Ishikawa (cell line): ENCODE results near the gene ST14.

ENCODE experiments used
- CEBPB ChIP-seq: IDR thresholded peaks from 2 replicates; pipeline ENCODE4 v1.6.1; 2012
- CREB1 ChIP-seq: IDR thresholded peaks from 2 replicates; pipeline ENCODE4 v1.6.1; 2012; ENCODE audit warnings: low read depth
- EGR1 ChIP-seq: IDR thresholded peaks from 2 replicates; pipeline ENCODE4 v1.6.1; 2012
- EP300 ChIP-seq: IDR thresholded peaks from 2 replicates; pipeline ENCODE4 v1.6.1; 2012; ENCODE audit warnings: borderline replicate concordance
- FOXM1 ChIP-seq: IDR thresholded peaks from 2 replicates; pipeline ENCODE4 v1.6.1; 2012; ENCODE audit warnings: low read depth, borderline replicate concordance
- NFIC ChIP-seq: IDR thresholded peaks from 2 replicates; pipeline ENCODE4 v1.6.1; 2012
- RAD21 ChIP-seq: IDR thresholded peaks from 2 replicates; pipeline ENCODE4 v1.6.1; 2012; ENCODE audit warnings: low read depth
- TAF1 ChIP-seq: IDR thresholded peaks from 2 replicates; pipeline ENCODE4 v1.6.1; 2012; ENCODE audit warnings: low read depth, mild to moderate bottlenecking
- TCF12 ChIP-seq: IDR thresholded peaks from 2 replicates; pipeline ENCODE4 v1.6.1; 2012; ENCODE audit warnings: low read depth
- TEAD4 ChIP-seq: IDR thresholded peaks from 2 replicates; pipeline ENCODE4 v1.6.1; 2012
- YY1 ChIP-seq: IDR thresholded peaks from 2 replicates; pipeline ENCODE4 v1.6.1; 2012; ENCODE audit warnings: low read depth
- ZBTB7A ChIP-seq: IDR thresholded peaks from 2 replicates; pipeline ENCODE4 v1.6.1; 2012; ENCODE audit warnings: low read depth
- TF ChIP-seq, protein P1 (sequence below): IDR thresholded peaks from 2 replicates; pipeline ENCODE4 v1.6.1; 2012
- TF ChIP-seq, protein P2 (sequence below): IDR thresholded peaks from 2 replicates; pipeline ENCODE4 v1.6.1; 2012; ENCODE audit warnings: low read depth, mild to moderate bottlenecking
- TF ChIP-seq, protein P3 (sequence below): IDR thresholded peaks from 2 replicates; pipeline ENCODE4 v1.6.1; 2012

ST14 gene

DNA sequence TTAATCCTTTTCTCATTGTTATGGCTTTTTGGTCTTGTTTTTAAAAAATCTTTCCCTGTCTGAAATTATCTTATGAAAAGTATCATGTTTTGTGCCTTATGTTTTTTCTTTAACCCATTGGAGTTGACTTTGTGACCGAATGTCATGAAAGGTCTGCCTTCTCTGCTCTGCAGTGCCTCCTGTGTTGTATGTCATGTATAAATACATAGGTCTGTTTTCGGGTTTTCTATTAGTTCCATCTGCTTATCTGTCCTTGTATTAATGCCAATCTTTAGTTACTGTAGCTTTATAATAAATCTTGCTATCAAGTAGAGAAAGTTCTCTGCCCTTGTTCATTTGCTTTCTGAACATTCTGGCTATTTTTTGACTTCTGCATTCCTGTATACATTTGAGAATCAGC lies 82.1 kb downstream of the ST14 start:
- TF ChIP-seq, protein P1, sequence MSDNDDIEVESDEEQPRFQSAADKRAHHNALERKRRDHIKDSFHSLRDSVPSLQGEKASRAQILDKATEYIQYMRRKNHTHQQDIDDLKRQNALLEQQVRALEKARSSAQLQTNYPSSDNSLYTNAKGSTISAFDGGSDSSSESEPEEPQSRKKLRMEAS: no peak
- TF ChIP-seq TCF12 (no peak), EGR1 (no peak), ZBTB7A (no peak)
- TF ChIP-seq, protein P2, sequence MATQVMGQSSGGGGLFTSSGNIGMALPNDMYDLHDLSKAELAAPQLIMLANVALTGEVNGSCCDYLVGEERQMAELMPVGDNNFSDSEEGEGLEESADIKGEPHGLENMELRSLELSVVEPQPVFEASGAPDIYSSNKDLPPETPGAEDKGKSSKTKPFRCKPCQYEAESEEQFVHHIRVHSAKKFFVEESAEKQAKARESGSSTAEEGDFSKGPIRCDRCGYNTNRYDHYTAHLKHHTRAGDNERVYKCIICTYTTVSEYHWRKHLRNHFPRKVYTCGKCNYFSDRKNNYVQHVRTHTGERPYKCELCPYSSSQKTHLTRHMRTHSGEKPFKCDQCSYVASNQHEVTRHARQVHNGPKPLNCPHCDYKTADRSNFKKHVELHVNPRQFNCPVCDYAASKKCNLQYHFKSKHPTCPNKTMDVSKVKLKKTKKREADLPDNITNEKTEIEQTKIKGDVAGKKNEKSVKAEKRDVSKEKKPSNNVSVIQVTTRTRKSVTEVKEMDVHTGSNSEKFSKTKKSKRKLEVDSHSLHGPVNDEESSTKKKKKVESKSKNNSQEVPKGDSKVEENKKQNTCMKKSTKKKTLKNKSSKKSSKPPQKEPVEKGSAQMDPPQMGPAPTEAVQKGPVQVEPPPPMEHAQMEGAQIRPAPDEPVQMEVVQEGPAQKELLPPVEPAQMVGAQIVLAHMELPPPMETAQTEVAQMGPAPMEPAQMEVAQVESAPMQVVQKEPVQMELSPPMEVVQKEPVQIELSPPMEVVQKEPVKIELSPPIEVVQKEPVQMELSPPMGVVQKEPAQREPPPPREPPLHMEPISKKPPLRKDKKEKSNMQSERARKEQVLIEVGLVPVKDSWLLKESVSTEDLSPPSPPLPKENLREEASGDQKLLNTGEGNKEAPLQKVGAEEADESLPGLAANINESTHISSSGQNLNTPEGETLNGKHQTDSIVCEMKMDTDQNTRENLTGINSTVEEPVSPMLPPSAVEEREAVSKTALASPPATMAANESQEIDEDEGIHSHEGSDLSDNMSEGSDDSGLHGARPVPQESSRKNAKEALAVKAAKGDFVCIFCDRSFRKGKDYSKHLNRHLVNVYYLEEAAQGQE: no peak

DNA sequence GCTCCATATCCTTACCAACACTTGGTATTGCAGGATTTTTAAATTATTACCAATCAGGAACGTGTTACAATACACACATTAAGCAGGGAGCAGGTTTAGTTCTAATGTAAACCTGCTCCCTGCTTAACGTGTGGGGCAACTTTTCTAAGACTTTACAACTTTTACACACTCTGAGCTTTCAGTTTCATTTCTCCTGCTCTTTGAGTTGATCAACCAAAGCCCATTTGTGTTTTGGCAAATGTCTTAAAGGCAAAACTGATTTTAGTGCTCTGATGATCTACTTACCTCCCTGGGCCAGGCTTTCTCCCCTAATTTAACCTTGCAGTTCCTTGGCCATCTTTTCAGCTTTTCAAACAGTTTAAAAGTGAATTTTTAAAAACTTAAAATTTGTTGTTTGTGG lies 84.2 kb downstream of the ST14 start:
- no peak for TF ChIP-seq FOXM1
- TF ChIP-seq EP300: no peak
- TF ChIP-seq CREB1: no peak
- TF ChIP-seq, protein P3, sequence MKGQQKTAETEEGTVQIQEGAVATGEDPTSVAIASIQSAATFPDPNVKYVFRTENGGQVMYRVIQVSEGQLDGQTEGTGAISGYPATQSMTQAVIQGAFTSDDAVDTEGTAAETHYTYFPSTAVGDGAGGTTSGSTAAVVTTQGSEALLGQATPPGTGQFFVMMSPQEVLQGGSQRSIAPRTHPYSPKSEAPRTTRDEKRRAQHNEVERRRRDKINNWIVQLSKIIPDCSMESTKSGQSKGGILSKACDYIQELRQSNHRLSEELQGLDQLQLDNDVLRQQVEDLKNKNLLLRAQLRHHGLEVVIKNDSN: no peak
- TF ChIP-seq NFIC: no peak
- no peak for TF ChIP-seq CEBPB
- TF ChIP-seq, protein P1: no peak
- TF ChIP-seq, protein P2: no peak
- no peak for TF ChIP-seq TAF1
- no peak for TF ChIP-seq ZBTB7A
- no peak for TF ChIP-seq TEAD4
- TF ChIP-seq RAD21: no peak

DNA sequence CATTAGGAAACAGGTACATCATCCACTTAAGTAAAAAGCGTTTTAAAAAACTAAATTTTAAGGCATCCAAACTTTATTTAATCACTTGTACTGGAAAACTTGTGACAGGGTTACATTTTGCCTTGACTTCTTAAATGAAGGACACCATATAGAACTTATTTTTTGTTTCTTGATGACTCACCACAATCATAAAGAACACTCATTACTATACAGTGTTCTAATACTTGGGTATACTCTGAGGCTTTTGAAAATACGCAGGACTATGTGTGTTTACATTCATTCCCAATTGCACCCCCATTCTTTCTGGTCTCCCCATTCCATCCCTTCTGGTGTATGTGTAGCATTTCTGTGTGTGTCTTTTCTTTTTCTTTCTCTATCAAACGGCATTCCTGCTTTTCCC lies 85.3 kb downstream of the ST14 start:
- TF ChIP-seq TAF1: no peak
- TF ChIP-seq, protein P2: no peak
- no peak for TF ChIP-seq CEBPB
- TF ChIP-seq NFIC: no peak
- TF ChIP-seq TCF12: no peak
- TF ChIP-seq RAD21: no peak
- TF ChIP-seq TEAD4: no peak
- TF ChIP-seq EGR1: no peak
- no peak for TF ChIP-seq YY1
- TF ChIP-seq ZBTB7A: no peak

DNA sequence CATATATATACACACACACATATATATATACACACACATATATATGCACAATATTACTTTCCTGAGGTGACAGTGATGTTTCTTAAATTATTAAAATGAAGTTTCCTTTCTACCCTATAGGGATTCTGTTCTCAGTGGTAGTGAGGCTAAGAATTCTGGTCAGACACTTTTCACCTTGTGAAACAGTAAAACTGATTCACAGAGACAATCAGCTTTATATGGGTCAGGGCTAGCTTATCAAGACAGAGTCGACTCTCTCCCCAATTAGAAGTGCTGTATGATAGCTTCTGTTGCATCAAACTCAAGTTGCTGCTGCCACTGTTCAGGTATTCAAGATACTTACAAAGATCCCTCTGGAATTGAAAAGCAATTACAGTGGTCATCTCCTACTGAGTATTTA lies 86.7 kb downstream of the ST14 start:
- TF ChIP-seq RAD21 (no peak), EGR1 (no peak), TCF12 (no peak), TAF1 (no peak), YY1 (no peak), EP300 (no peak), CEBPB (no peak), ZBTB7A (no peak), FOXM1 (no peak)
- TF ChIP-seq, protein P1: no peak
- TF ChIP-seq, protein P3: no peak

DNA sequence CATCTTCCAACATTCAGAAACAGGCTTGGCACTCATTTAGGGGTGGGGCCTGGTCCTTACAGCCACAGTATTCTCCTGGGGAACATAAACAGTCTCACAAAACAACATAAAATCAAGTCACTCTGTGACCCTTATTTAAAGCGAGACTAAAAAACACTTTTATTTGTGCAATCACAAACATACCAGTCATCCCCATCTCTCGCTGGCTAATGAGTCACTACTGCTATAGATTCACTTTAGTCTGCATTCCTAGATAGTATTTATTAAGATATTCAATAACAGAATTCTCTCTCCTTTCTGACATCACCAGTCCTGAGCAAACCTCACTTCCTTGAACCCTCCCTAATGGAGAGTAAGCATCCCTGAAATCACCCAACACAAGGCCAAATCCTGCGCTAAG lies 87.2 kb downstream of the ST14 start:
- TF ChIP-seq CEBPB (no peak), RAD21 (no peak), TCF12 (no peak), TAF1 (no peak), TEAD4 (no peak), EP300 (no peak), FOXM1 (no peak), YY1 (no peak)
- TF ChIP-seq, protein P3: no peak
